Mesendoderm (in vitro differentiated cells): ENCODE data around the gene ZCWPW1.
"Not testable (repeated sequence)": the region's sequence is repeated elsewhere in the genome, so short reads cannot be mapped to it uniquely, and the experiment has no call there.

Experiments
- DNase-seq: peaks from one replicate; pipeline ENCODE4 v3.0.0; 2013
- H2AK5ac ChIP-seq: 2 replicates; pipeline ENCODE4 v1.6.1; 2013; ENCODE audit warnings: low read length, inconsistent platforms
- H2BK120ac ChIP-seq: 2 replicates; pipeline ENCODE4 v1.6.1; 2013; ENCODE audit warnings: low read depth, mild to moderate bottlenecking, low read length, moderate library complexity, mixed read lengths
- H2BK15ac ChIP-seq: replicated peaks from 2 replicates; pipeline ENCODE4 v1.6.1; 2013; ENCODE audit warnings: low read depth, mild to moderate bottlenecking, moderate library complexity
- H2BK5ac ChIP-seq: 2 replicates; pipeline ENCODE4 v1.6.1; 2013; ENCODE audit warnings: low read length, inconsistent platforms
- H3K18ac ChIP-seq: 2 replicates; pipeline ENCODE4 v1.6.1; 2013; ENCODE audit warnings: mild to moderate bottlenecking, low read length, mixed read lengths
- H3K23ac ChIP-seq: one replicate; pipeline ENCODE4 v1.6.1; 2013; ENCODE audit warnings: low read length
- H3K27ac ChIP-seq: 2 replicates; pipeline ENCODE4 v1.5.1; 2013; ENCODE audit warnings: low read depth, mild to moderate bottlenecking, inconsistent platforms, low read length, moderate library complexity
- H3K27me3 ChIP-seq: 2 replicates; pipeline ENCODE4 v1.6.1; 2013; ENCODE audit warnings: low read length, control low read depth, mild to moderate bottlenecking, inconsistent platforms; ENCODE audit not compliant: insufficient read depth, poor library complexity
- H3K36me3 ChIP-seq: 2 replicates; pipeline ENCODE4 v1.6.1; 2013; ENCODE audit warnings: low read length, inconsistent platforms; ENCODE audit not compliant: control insufficient read depth, insufficient read depth
- H3K4ac ChIP-seq: one replicate; pipeline ENCODE4 v1.6.1; 2013; ENCODE audit warnings: low read depth, mild to moderate bottlenecking, low read length, moderate library complexity
- H3K4me1 ChIP-seq: 2 replicates; pipeline ENCODE4 v1.6.1; 2013; ENCODE audit warnings: low read depth, low read length, inconsistent platforms; ENCODE audit not compliant: control insufficient read depth
- H3K4me2 ChIP-seq: 2 replicates; pipeline ENCODE4 v1.6.1; 2013; ENCODE audit warnings: low read length
- H3K4me3 ChIP-seq: 2 replicates; pipeline ENCODE4 v1.5.1; 2013; ENCODE audit warnings: mild to moderate bottlenecking, low read length
- H3K56ac ChIP-seq: one replicate; pipeline ENCODE4 v1.6.1; 2013; ENCODE audit warnings: low read length
- H3K79me1 ChIP-seq: 2 replicates; pipeline ENCODE4 v1.6.1; 2013; ENCODE audit warnings: low read length, inconsistent platforms
- H3K79me2 ChIP-seq: 2 replicates; pipeline ENCODE4 v1.6.1; 2013; ENCODE audit warnings: mild to moderate bottlenecking, low read length; ENCODE audit not compliant: control insufficient read depth, insufficient read depth
- H3K9ac ChIP-seq: 2 replicates; pipeline ENCODE4 v1.6.1; 2013; ENCODE audit warnings: low read length, inconsistent platforms
- H4K5ac ChIP-seq: one replicate; pipeline ENCODE4 v1.6.1; 2013; ENCODE audit warnings: low read length
- H4K8ac ChIP-seq: one replicate; pipeline ENCODE4 v1.6.1; 2013; ENCODE audit warnings: low read depth, mild to moderate bottlenecking, control low read depth, low read length, moderate library complexity
- WGBS: extraction: QIAGEN DNeasy Blood & Tissue Kit; methylation state at CpG from one replicate; pipeline ENCODE4 v1.1.7; 2013; ENCODE audit warnings: low lambda C conversion rate, missing lambda C conversion rate; ENCODE audit not compliant: insufficient coverage; ENCODE audit errors: extremely low coverage; 5-methylcytosine and 5-hydroxymethylcytosine counted together

ZCWPW1 gene

GRCh38 chr7:100378114-100378755 is 50.3 kb downstream of the ZCWPW1 start:
- H3K79me2 ChIP-seq, result no peaks in the 10 kb centered on the region

GRCh38 chr7:100376066-100376465 is 52.4 kb downstream of the ZCWPW1 start:
- no peaks in the 10 kb centered on the region for H3K4me1 ChIP-seq
- H3K56ac ChIP-seq, result no peak overlapping the region
- H3K27ac ChIP-seq, result no peak overlapping the region
- no peak overlapping the region for H2BK120ac ChIP-seq
- H2AK5ac ChIP-seq, result no peak overlapping the region
- no CpG with 5 or more reads among the region's 3 CpGs for WGBS
- H4K5ac ChIP-seq, result no peak overlapping the region
- H3K4me2 ChIP-seq, result no peak overlapping the region
- no peak overlapping the region for H3K4me3 ChIP-seq
- no peak overlapping the region for H3K9ac ChIP-seq
- H2BK5ac ChIP-seq, result no peak overlapping the region
- no peak overlapping the region for H2BK15ac ChIP-seq
- no peak overlapping the region for H3K23ac ChIP-seq
- no peak overlapping the region for H3K4ac ChIP-seq
- no peaks in the 10 kb centered on the region for H3K36me3 ChIP-seq
- DNase-seq, result no peak
- H3K27me3 ChIP-seq, result no peaks in the 10 kb centered on the region
- no peaks in the 10 kb centered on the region for H3K79me1 ChIP-seq
- H3K79me2 ChIP-seq, result no peaks in the 10 kb centered on the region
- H4K8ac ChIP-seq, result no peak overlapping the region
- no peak overlapping the region for H3K18ac ChIP-seq

More at GRCh38 chr7:100378114-100378755, 50.3 kb downstream of the ZCWPW1 start:
- WGBS, result no CpG with 5 or more reads among the region's 4 CpGs
- H3K18ac ChIP-seq, result no peak overlapping the region
- no peaks in the 10 kb centered on the region for H3K27me3 ChIP-seq
- no peak overlapping the region for H2BK120ac ChIP-seq
- H2BK5ac ChIP-seq, result no peak overlapping the region
- no peak overlapping the region for H3K56ac ChIP-seq
- H3K27ac ChIP-seq, result no peak overlapping the region
- H2BK15ac ChIP-seq, result no peak overlapping the region
- H3K4me1 ChIP-seq, result no peaks in the 10 kb centered on the region
- no peaks in the 10 kb centered on the region for H3K79me1 ChIP-seq
- H2AK5ac ChIP-seq, result no peak overlapping the region
- no peak overlapping the region for H3K4me3 ChIP-seq
- H3K4ac ChIP-seq, result no peak overlapping the region
- no peak overlapping the region for H3K23ac ChIP-seq
- H3K9ac ChIP-seq, result no peak overlapping the region
- no peak overlapping the region for H4K5ac ChIP-seq
- H3K4me2 ChIP-seq, result no peak overlapping the region
- H3K36me3 ChIP-seq, result no peaks in the 10 kb centered on the region
- no peak overlapping the region for H4K8ac ChIP-seq
- DNase-seq, result no peak

GRCh38 chr7:100374601-100375000 is 53.9 kb downstream of the ZCWPW1 start:
- no peak overlapping the region for H3K4me3 ChIP-seq
- WGBS, result no CpG with 5 or more reads among the region's 5 CpGs
- no peak overlapping the region for H3K9ac ChIP-seq
- no peaks in the 10 kb centered on the region for H3K36me3 ChIP-seq
- no peak overlapping the region for H2AK5ac ChIP-seq
- no peak overlapping the region for H2BK5ac ChIP-seq
- H3K27me3 ChIP-seq, result no peaks in the 10 kb centered on the region
- H3K27ac ChIP-seq, result no peak overlapping the region
- no peak overlapping the region for H4K8ac ChIP-seq
- H3K4me2 ChIP-seq, result no peak overlapping the region
- no peak for DNase-seq
- no peak overlapping the region for H2BK15ac ChIP-seq
- no peak overlapping the region for H4K5ac ChIP-seq
- no peak overlapping the region for H3K4ac ChIP-seq
- no peaks in the 10 kb centered on the region for H3K4me1 ChIP-seq
- no peak overlapping the region for H3K23ac ChIP-seq
- no peak overlapping the region for H3K18ac ChIP-seq
- no peak overlapping the region for H2BK120ac ChIP-seq
- no peaks in the 10 kb centered on the region for H3K79me2 ChIP-seq
- no peak overlapping the region for H3K56ac ChIP-seq
- H3K79me1 ChIP-seq, result no peaks in the 10 kb centered on the region

GRCh38 chr7:100373870-100374598 is 54.5 kb downstream of the ZCWPW1 start:
- not testable (repeated sequence) for H4K8ac ChIP-seq, H3K4me1 ChIP-seq, H3K27ac ChIP-seq, DNase-seq, H2BK15ac ChIP-seq, H3K36me3 ChIP-seq, H3K23ac ChIP-seq, H3K79me1 ChIP-seq, H3K18ac ChIP-seq, H3K4me2 ChIP-seq, H3K27me3 ChIP-seq, H3K9ac ChIP-seq, H3K79me2 ChIP-seq, H3K4me3 ChIP-seq, H3K4ac ChIP-seq, H3K56ac ChIP-seq, H2BK5ac ChIP-seq, H2AK5ac ChIP-seq, H2BK120ac ChIP-seq, H4K5ac ChIP-seq
- no CpG with 5 or more reads among the region's 15 CpGs for WGBS

- Histone ChIP-seq H3K23ac (no peak within 1 kb of the TSS), H4K5ac (no peak within 1 kb of the TSS), H3K9ac (no peak within 1 kb of the TSS), H2BK15ac (no peak within 1 kb of the TSS), H3K18ac (no peak within 1 kb of the TSS), H3K79me1 (no peaks in the 10 kb centered on the region), H3K56ac (no peak within 1 kb of the TSS), H2BK120ac (no peak within 1 kb of the TSS), H3K4me3 (no peak within 1 kb of the TSS), H2AK5ac (no peak within 1 kb of the TSS), H3K79me2 (no peaks in the 10 kb centered on the region), H3K36me3 (no peaks in the 10 kb centered on the region), H3K4me2 (no peak within 1 kb of the TSS), H4K8ac (no peak within 1 kb of the TSS), H3K27me3 (no peaks in the 10 kb centered on the region), H3K4ac (no peak within 1 kb of the TSS), H3K4me1 (no peaks in the 10 kb centered on the region), H2BK5ac (no peak within 1 kb of the TSS), H3K27ac (no peak within 1 kb of the TSS)
- no peak for DNase-seq
- no CpG with 5 or more reads among the region's 12 CpGs for WGBS
Observed at GRCh38 chr7:100373261-100373831, 55.2 kb downstream of the ZCWPW1 start, which contains the start of gene PILRA. Gene PILRA, plus strand, starts transcription at chr7:100373487. Its CDS starts 170 bp downstream, at chr7:100373657.
